ENCODE results near the gene CRYBG1.

- no peak for TF ChIP-seq CTCF (IDR thresholded peaks at IDR 0.05)
- TF ChIP-seq POLR2A (IDR thresholded peaks at IDR 0.05), result no peak
Observed at GRCh38 chr6:106599440-106599839, 238.9 kb downstream of the CRYBG1 start.
